Measurements from ENCODE around the gene VAMP3.

The VAMP3 gene

GRCh38 chr1:7824701-7825100 is 53.6 kb downstream of the VAMP3 start:
- no peak for DNase-seq

- no peak for DNase-seq
Measured at GRCh38 chr1:7826363-7826762, 55.3 kb downstream of the VAMP3 start.

- peak; percentile 27 for DNase-seq
Measured at GRCh38 chr1:7827126-7827955, 56.2 kb downstream of the VAMP3 start.
